Left lung (tissue), 10 donors: ENCODE data around the gene KIF19. TPM values are rescaled to one million over a fixed set of nuclear protein-coding genes. Genes with fewer than 3 reads are reported as not detected.

ENCODE experiments used
- ATAC-seq: fragments of 200-7000 bp; cut with Tn5 transposase; one replicate; pipeline ENCODE4 v1.9.1; 2020; ENCODE audit warnings: moderate library complexity
- DNase-seq, 4 donors: peaks; one replicate each; pipeline ENCODE4 v3.0.0-alpha.2; 2013 to 2020
- H3K27ac ChIP-seq, 2 donors: fragments of 200-600 bp; sonication (generic) in 1 of 2; one replicate each; pipeline versions ENCODE4 v1.5.0 to v1.8.0; 2020 to 2021
- H3K27me3 ChIP-seq, 2 donors: fragments of 200-600 bp; sonication (generic) in 1 of 2; one replicate each; pipeline versions ENCODE4 v1.5.0 to v1.8.0; 2020 to 2021
- H3K36me3 ChIP-seq, 2 donors: fragments of 200-600 bp; sonication (generic) in 1 of 2; one replicate each; pipeline versions ENCODE4 v1.5.0 to v1.8.0; 2020 to 2021
- H3K4me1 ChIP-seq, 2 donors: fragments of 200-600 bp; one replicate each; pipeline ENCODE4 v1.8.0; 2021
- H3K4me3 ChIP-seq, 2 donors: fragments of 200-600 bp; sonication (generic) in 1 of 2; one replicate each; pipeline versions ENCODE4 v1.5.0 to v1.8.0; 2020 to 2021; ENCODE audit warnings: mild to moderate bottlenecking in 1 of 2
- H3K9me3 ChIP-seq, 2 donors: fragments of 200-600 bp; sonication (generic) in 1 of 2; one replicate each; pipeline versions ENCODE4 v1.5.0 to v1.8.0; 2020 to 2021
- CTCF ChIP-seq, 2 donors: fragments of 200-600 bp; sonication (generic) in 1 of 2; IDR thresholded peaks; one replicate each; pipeline versions ENCODE4 v1.5.0 to v1.8.0; 2021; ENCODE audit warnings: antibody characterized with exemption in 2 of 2
- intact Hi-C, 2 donors: fragments of 100-400 bp; cut with DNase I; formaldehyde crosslinking; loops; one replicate each; pipeline versions ENCODE4 v1.11.2 to v1.14.2; 2022
- polyA plus RNA-seq, 6 donors: library from polyadenylated mRNA; unstranded; fragments of 120-200 nt; gene quantifications; one replicate each; pipeline ENCODE4 v1.2.1, GENCODE V29; 2013; ENCODE audit not compliant: insufficient read length in 6 of 6
- total RNA-seq, 2 donors: library from RNA; stranded (reverse); fragmentation: NEBNext Ultra II Directional; extraction: Animal tissue kit (Norgen Biotek cat#: 25700); gene quantifications; one replicate each; pipeline ENCODE4 v1.2.1, GENCODE V29; 2021
- donor health status: DM: no; HTN: yes; CAD: no.
- donor health status: DM: no; HTN: no; CAD: no.

KIF19 gene
- total and polyA plus RNA-seq, 8 donors: 0.61 to 2.6 (median 1.5) TPM; not detected in 1

DNA sequence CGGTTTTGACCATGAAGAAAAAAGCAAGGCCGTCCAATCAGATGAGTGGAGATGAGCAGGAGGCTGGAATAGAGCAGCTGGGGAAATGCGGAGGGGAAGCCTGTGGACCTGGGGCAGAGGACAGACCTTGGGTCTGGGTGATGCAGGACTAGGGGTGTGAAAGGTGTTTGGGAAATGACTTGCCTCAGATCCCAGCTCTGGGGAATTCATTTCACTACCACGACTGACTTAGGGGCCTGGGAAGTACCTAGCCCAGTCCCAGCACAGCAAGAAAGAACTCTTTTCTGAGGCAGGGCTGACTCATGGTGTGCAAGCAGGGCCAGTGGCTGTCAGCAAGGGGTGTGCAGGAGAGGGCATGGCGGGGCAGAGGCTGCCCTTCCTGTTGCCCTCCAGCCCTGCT, 37.2 kb upstream of the KIF19 start:
- Histone ChIP-seq H3K4me1 (no peaks in the 10 kb centered on the region), H3K36me3 (no peaks in the 10 kb centered on the region), H3K27ac (no peak overlapping the region), H3K9me3 (no peaks in the 10 kb centered on the region), H3K4me3 (no peak overlapping the region), H3K27me3 (peaks cover 0 to 16% of the 10 kb centered on the region in 2 donors)
- TF ChIP-seq CTCF (IDR thresholded peaks at IDR 0.05): no peak
- ATAC-seq (no peak), DNase-seq (peak in 1 of 4 donors; percentile 27)
- intact Hi-C loops: no loop called here

DNA sequence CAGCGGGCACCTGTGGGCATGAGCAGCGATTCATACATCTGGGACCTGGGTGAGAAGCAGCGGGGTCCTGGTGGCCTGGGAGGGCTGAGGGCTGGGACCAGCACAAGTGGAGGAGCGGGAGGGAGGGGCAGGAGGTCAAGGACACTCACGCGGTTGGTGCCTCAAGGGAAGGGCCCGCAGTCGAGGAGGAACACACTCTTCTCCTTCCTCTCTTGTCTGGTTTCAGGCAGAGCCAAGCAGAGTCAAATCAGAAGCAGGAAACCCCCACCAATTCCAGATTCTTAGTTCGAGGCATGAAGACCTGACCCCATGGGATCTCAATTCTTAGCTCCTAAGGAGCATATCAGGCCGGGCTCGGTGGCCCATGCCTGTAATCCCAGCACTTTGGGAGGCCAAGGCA, 36.3 kb upstream of the KIF19 start:
- Histone ChIP-seq H3K27me3 (peaks cover 0 to 7% of the 10 kb centered on the region in 2 donors), H3K4me1 (no peaks in the 10 kb centered on the region), H3K36me3 (no peaks in the 10 kb centered on the region), H3K9me3 (no peaks in the 10 kb centered on the region), H3K27ac (no peak overlapping the region), H3K4me3 (no peak overlapping the region)
- DNase-seq (peak in 1 of 4 donors; percentile 69), ATAC-seq (no peak)
- intact Hi-C loops: no loop called here
- no peak for TF ChIP-seq CTCF (IDR thresholded peaks at IDR 0.05)

GRCh38 chr17:74290340-74290739, 35.7 kb upstream of the KIF19 start:
- ATAC-seq (no peak), DNase-seq (peak in 1 of 4 donors; percentile 10)
- intact Hi-C loops: no loop called here
- Histone ChIP-seq H3K36me3 (no peaks in the 10 kb centered on the region), H3K9me3 (no peaks in the 10 kb centered on the region), H3K4me1 (no peaks in the 10 kb centered on the region), H3K4me3 (no peak overlapping the region), H3K27me3 (peaks cover 0 to under 1% of the 10 kb centered on the region in 2 donors), H3K27ac (no peak overlapping the region)
- TF ChIP-seq CTCF (IDR thresholded peaks at IDR 0.05): no peak

GRCh38 chr17:74292495-74292894, 33.5 kb upstream of the KIF19 start:
- Histone ChIP-seq H3K27me3 (peaks cover 0 to 2% of the 10 kb centered on the region in 2 donors), H3K27ac (no peak overlapping the region), H3K4me3 (no peak overlapping the region), H3K4me1 (no peaks in the 10 kb centered on the region), H3K36me3 (no peaks in the 10 kb centered on the region), H3K9me3 (no peaks in the 10 kb centered on the region)
- no peak for ATAC-seq
- peak in 1 of 4 donors; percentile 15 for DNase-seq
- intact Hi-C loops: no loop called here
- TF ChIP-seq CTCF (IDR thresholded peaks at IDR 0.05): no peak

DNA sequence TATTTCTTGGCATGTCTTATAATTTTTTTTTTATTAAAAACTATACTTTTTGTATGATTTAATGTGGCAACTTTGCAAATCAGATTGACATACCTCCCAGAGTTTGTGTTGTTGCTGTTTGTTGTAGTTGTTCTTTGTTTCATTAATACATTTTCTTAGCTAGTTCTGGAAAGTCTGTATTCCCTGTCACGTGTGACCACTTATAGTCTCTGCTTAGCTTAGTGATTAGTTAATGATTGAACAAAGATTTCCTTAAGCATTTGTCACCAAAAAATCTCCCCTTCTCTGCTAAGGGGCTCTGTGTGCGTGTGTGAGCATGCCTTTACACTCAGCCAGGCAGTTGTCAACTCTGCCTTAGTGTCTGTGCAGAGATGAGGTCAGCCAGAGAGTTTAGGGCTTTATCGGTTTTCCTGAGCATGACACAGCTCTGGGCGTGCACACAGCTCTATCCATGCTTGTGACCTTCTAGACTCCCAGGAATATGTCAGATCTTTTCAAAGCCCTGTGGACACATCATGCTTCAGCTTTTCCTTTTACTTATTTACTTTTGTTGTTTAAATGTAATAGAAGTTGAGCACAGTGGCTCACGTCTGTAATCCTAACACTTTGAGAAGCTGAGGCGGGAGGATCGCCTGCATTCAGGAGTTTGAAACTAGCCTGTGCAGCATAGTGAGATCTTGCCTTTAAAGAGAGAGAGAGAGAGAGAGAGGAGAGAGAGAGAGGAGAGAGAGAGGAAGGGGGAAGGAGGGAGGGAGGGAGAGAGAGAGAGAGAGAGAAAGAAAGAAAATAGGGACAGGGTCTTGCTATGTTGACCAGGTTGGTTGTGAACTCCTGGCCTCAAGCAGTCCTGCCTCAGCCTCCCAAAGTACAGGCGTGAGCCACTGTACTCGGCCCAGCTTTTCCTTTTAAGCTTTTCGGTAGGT, 30.1 kb upstream of the KIF19 start:
- ATAC-seq (peak; percentile 84), DNase-seq (no peak)
- Histone ChIP-seq H3K27me3 (peaks cover 0 to 23% of the 10 kb centered on the region in 2 donors), H3K36me3 (no peaks in the 10 kb centered on the region), H3K4me1 (no peaks in the 10 kb centered on the region), H3K9me3 (no peaks in the 10 kb centered on the region), H3K4me3 (no peak overlapping the region), H3K27ac (no peak overlapping the region)
- intact Hi-C loops: loop anchor here in 1 of 2 donors (5.0 kb wide), 1 partner anchor 84 kb away; the partner anchor contains the start of gene TTYH2
- no peak for TF ChIP-seq CTCF (IDR thresholded peaks at IDR 0.05)
